ENCODE results near the gene BAIAP2L2.

- TF ChIP-seq CTCF (IDR thresholded peaks at IDR 0.05; ENCODE audit: poor library complexity, severe bottlenecking) (no peak), TAF1 (IDR thresholded peaks at IDR 0.05; ENCODE audit: low read depth) (no peak), EP300 (conservative IDR thresholded peaks at IDR 0.05; ENCODE audit: poor library complexity, severe bottlenecking) (no peak), EZH2 (IDR thresholded peaks at IDR 0.05; ENCODE audit: borderline replicate concordance, insufficient read depth, low read length, poor library complexity, severe bottlenecking) (no peak)
Observed at GRCh38 chr22:38087855-38088254, 22.6 kb downstream of the BAIAP2L2 start.

All from neural cell (in vitro differentiated cells).